ENCODE results near the gene SIN3B. TPM values are rescaled to one million over a fixed set of nuclear protein-coding genes. Genes with fewer than 3 reads are reported as not detected.

SIN3B gene
- polyA plus RNA-seq, 1 donor from 2014 or later = 31.2 TPM

DNA sequence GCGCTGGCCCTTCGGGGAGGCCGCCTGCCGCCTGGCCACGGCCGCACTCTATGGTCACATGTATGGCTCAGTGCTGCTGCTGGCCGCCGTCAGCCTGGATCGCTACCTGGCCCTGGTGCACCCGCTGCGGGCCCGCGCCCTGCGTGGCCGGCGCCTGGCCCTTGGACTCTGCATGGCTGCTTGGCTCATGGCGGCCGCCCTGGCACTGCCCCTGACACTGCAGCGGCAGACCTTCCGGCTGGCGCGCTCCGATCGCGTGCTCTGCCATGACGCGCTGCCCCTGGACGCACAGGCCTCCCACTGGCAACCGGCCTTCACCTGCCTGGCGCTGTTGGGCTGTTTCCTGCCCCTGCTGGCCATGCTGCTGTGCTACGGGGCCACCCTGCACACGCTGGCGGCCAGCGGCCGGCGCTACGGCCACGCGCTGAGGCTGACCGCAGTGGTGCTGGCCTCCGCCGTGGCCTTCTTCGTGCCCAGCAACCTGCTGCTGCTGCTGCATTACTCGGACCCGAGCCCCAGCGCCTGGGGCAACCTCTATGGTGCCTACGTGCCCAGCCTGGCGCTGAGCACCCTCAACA, 60.8 kb downstream of the SIN3B start:
- no peaks in the 10 kb centered on the region for H3K36me3 ChIP-seq (ENCODE audit: insufficient read depth, low read length)
- TF ChIP-seq, protein P1, sequence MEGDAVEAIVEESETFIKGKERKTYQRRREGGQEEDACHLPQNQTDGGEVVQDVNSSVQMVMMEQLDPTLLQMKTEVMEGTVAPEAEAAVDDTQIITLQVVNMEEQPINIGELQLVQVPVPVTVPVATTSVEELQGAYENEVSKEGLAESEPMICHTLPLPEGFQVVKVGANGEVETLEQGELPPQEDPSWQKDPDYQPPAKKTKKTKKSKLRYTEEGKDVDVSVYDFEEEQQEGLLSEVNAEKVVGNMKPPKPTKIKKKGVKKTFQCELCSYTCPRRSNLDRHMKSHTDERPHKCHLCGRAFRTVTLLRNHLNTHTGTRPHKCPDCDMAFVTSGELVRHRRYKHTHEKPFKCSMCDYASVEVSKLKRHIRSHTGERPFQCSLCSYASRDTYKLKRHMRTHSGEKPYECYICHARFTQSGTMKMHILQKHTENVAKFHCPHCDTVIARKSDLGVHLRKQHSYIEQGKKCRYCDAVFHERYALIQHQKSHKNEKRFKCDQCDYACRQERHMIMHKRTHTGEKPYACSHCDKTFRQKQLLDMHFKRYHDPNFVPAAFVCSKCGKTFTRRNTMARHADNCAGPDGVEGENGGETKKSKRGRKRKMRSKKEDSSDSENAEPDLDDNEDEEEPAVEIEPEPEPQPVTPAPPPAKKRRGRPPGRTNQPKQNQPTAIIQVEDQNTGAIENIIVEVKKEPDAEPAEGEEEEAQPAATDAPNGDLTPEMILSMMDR (IDR thresholded peaks at IDR 0.05; ENCODE audit: poor library complexity, severe bottlenecking) = no peak
- TF ChIP-seq POLR2AphosphoS5 (IDR thresholded peaks at IDR 0.05) (no peak), SMC3 (conservative IDR thresholded peaks at IDR 0.05; ENCODE audit: poor library complexity) (no peak), TAF1 (IDR thresholded peaks at IDR 0.05; ENCODE audit: low read depth) (no peak)
- no peaks in the 10 kb centered on the region for H3F3A ChIP-seq (ENCODE audit: insufficient read depth, low read length, poor library complexity, severe bottlenecking)
- no peak overlapping the region for H3K4me2 ChIP-seq (ENCODE audit: low read length)
- H3K9me3 ChIP-seq (ENCODE audit: low read length) = no peaks in the 10 kb centered on the region
- no peaks in the 10 kb centered on the region for H4K20me1 ChIP-seq (ENCODE audit: insufficient read depth)
- no peaks in the 10 kb centered on the region for H3K79me2 ChIP-seq (replicated peaks; ENCODE audit: insufficient read depth, low read length)
- H3K27me3 ChIP-seq (ENCODE audit: insufficient read depth, low read depth, low read length) = no peaks in the 10 kb centered on the region
- no peak overlapping the region for H2AFZ ChIP-seq (ENCODE audit: low read depth, low read length)
- no peaks in the 10 kb centered on the region for H3K9me2 ChIP-seq (ENCODE audit: insufficient read depth, low read length)
- H3K4me3 ChIP-seq (ENCODE audit: low read length) = no peak overlapping the region
- no peak overlapping the region for H3K9ac ChIP-seq (ENCODE audit: low read length)
- no peak overlapping the region for H3K27ac ChIP-seq (ENCODE audit: low read length)

DNA sequence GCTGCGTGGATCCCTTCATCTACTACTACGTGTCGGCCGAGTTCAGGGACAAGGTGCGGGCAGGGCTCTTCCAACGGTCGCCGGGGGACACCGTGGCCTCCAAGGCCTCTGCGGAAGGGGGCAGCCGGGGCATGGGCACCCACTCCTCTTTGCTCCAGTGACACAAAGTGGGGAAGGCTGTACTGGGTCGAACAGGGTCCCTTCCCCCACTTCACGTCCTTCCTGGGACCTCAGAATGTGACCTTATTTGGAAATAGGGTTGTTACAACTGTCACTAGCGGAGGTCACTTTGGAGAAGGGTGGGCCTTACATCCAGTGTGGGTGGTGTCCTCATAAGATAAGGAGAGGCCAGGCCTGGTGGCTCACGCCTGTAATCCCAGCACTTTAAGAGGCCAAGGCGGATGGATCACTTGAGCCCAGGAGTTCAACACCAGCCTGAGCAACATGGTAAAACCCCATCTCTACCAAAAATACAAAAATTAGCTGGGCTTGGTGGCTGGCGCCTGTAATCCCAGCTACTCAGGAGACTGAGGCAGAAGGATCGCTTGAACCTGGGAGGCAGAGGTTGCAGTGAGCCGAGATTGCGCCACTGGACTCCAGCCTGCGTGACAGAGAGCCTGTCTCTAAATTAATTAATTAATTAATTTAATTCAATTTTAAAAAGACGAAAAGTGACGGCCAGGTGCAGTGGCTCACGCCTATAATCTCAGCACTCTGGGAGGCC, 61.4 kb downstream of the SIN3B start:
- no peaks in the 10 kb centered on the region for H3K79me2 ChIP-seq (replicated peaks; ENCODE audit: insufficient read depth, low read length)
- H3K36me3 ChIP-seq (ENCODE audit: insufficient read depth, low read length) = no peaks in the 10 kb centered on the region
- no peaks in the 10 kb centered on the region for H3K27me3 ChIP-seq (ENCODE audit: insufficient read depth, low read depth, low read length)
- H4K20me1 ChIP-seq (ENCODE audit: insufficient read depth) = no peaks in the 10 kb centered on the region
- no peaks in the 10 kb centered on the region for H3K9me3 ChIP-seq (ENCODE audit: low read length)
- no peak overlapping the region for H3K9ac ChIP-seq (ENCODE audit: low read length)
- H3K4me2 ChIP-seq (ENCODE audit: low read length) = no peak overlapping the region
- no peak overlapping the region for H3K4me3 ChIP-seq (ENCODE audit: low read length)
- no peak overlapping the region for H3K27ac ChIP-seq (ENCODE audit: low read length)
- no peaks in the 10 kb centered on the region for H3F3A ChIP-seq (ENCODE audit: insufficient read depth, low read length, poor library complexity, severe bottlenecking)
- TF ChIP-seq, protein P1 (IDR thresholded peaks at IDR 0.05; ENCODE audit: poor library complexity, severe bottlenecking) = no peak
- no peak for TF ChIP-seq POLR2AphosphoS5 (IDR thresholded peaks at IDR 0.05)
- TF ChIP-seq RAD21 (conservative IDR thresholded peaks at IDR 0.05) = no peak
- no peak for TF ChIP-seq EP300 (conservative IDR thresholded peaks at IDR 0.05; ENCODE audit: poor library complexity, severe bottlenecking)
- TF ChIP-seq EZH2 (IDR thresholded peaks at IDR 0.05; ENCODE audit: borderline replicate concordance, insufficient read depth, low read length, poor library complexity, severe bottlenecking) = no peak
- no peak overlapping the region for H2AFZ ChIP-seq (ENCODE audit: low read depth, low read length)
- no peaks in the 10 kb centered on the region for H3K9me2 ChIP-seq (ENCODE audit: insufficient read depth, low read length)

DNA sequence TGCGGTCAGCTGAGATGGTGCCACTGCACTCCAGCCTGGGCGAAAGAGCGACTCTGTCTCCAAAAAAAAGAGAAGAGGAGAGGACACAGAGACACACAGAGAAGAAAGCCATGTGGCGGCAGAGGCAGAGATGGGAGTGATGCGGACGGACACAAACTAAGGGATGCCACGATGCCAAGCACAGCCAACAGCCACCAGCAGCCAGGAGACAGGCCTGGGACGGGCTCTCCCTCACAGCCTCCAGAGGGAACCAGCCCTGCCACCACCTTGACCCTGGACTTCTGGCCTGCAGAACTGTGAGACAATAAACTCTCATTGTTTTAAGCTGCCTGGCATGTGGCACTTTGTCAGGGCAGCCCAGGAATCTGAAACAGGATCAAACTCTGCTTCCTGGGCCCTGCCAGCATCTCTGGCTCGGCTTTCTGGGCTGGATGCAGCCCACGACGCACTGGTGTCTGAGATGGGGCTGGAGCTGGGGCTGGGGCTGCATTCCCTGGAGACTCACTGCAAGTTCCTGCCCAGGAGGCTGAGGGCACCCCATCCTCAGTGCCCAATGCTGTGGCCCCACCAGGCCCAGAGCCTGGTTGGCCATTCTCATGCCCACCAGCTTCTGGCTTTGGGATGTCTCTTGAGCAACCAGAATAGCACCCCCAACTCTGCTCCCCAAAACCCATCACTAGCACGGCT, 62.6 kb downstream of the SIN3B start:
- H3K9me3 ChIP-seq (ENCODE audit: low read length) = no peaks in the 10 kb centered on the region
- no peak overlapping the region for H3K4me3 ChIP-seq (ENCODE audit: low read length)
- no peaks in the 10 kb centered on the region for H3K79me2 ChIP-seq (replicated peaks; ENCODE audit: insufficient read depth, low read length)
- no peak overlapping the region for H3K9ac ChIP-seq (ENCODE audit: low read length)
- H3K9me2 ChIP-seq (ENCODE audit: insufficient read depth, low read length) = no peaks in the 10 kb centered on the region
- H3K27ac ChIP-seq (ENCODE audit: low read length) = no peak overlapping the region
- peaks cover 4% of the 10 kb centered on the region for H3K27me3 ChIP-seq (ENCODE audit: insufficient read depth, low read depth, low read length)
- H3K4me2 ChIP-seq (ENCODE audit: low read length) = no peak overlapping the region
- H3F3A ChIP-seq (ENCODE audit: insufficient read depth, low read length, poor library complexity, severe bottlenecking) = no peaks in the 10 kb centered on the region
- no peaks in the 10 kb centered on the region for H3K36me3 ChIP-seq (ENCODE audit: insufficient read depth, low read length)
- H2AFZ ChIP-seq (ENCODE audit: low read depth, low read length) = no peak overlapping the region
- no peaks in the 10 kb centered on the region for H4K20me1 ChIP-seq (ENCODE audit: insufficient read depth)
- TF ChIP-seq, protein P1 (IDR thresholded peaks at IDR 0.05; ENCODE audit: poor library complexity, severe bottlenecking) = no peak
- TF ChIP-seq POLR2AphosphoS5 (IDR thresholded peaks at IDR 0.05) (no peak), TAF1 (IDR thresholded peaks at IDR 0.05; ENCODE audit: low read depth) (no peak), RAD21 (conservative IDR thresholded peaks at IDR 0.05) (no peak), SMC3 (conservative IDR thresholded peaks at IDR 0.05; ENCODE audit: poor library complexity) (no peak), EP300 (conservative IDR thresholded peaks at IDR 0.05; ENCODE audit: poor library complexity, severe bottlenecking) (no peak), EZH2 (IDR thresholded peaks at IDR 0.05; ENCODE audit: borderline replicate concordance, insufficient read depth, low read length, poor library complexity, severe bottlenecking) (no peak)
- TF ChIP-seq, protein P2, sequence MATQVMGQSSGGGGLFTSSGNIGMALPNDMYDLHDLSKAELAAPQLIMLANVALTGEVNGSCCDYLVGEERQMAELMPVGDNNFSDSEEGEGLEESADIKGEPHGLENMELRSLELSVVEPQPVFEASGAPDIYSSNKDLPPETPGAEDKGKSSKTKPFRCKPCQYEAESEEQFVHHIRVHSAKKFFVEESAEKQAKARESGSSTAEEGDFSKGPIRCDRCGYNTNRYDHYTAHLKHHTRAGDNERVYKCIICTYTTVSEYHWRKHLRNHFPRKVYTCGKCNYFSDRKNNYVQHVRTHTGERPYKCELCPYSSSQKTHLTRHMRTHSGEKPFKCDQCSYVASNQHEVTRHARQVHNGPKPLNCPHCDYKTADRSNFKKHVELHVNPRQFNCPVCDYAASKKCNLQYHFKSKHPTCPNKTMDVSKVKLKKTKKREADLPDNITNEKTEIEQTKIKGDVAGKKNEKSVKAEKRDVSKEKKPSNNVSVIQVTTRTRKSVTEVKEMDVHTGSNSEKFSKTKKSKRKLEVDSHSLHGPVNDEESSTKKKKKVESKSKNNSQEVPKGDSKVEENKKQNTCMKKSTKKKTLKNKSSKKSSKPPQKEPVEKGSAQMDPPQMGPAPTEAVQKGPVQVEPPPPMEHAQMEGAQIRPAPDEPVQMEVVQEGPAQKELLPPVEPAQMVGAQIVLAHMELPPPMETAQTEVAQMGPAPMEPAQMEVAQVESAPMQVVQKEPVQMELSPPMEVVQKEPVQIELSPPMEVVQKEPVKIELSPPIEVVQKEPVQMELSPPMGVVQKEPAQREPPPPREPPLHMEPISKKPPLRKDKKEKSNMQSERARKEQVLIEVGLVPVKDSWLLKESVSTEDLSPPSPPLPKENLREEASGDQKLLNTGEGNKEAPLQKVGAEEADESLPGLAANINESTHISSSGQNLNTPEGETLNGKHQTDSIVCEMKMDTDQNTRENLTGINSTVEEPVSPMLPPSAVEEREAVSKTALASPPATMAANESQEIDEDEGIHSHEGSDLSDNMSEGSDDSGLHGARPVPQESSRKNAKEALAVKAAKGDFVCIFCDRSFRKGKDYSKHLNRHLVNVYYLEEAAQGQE (IDR thresholded peaks at IDR 0.05; ENCODE audit: borderline replicate concordance) = no peak
